ENCODE measurements around the gene C1QTNF12. TPM values are rescaled to one million over a fixed set of nuclear protein-coding genes. Genes with fewer than 3 reads are reported as not detected.

Gene C1QTNF12
- total and polyA plus RNA-seq, 2 of the 8 experiments (the other 6 are each of a cell fraction or from before 2014, with no cell fraction given) = 2.1 to 3.7 TPM

DNA sequence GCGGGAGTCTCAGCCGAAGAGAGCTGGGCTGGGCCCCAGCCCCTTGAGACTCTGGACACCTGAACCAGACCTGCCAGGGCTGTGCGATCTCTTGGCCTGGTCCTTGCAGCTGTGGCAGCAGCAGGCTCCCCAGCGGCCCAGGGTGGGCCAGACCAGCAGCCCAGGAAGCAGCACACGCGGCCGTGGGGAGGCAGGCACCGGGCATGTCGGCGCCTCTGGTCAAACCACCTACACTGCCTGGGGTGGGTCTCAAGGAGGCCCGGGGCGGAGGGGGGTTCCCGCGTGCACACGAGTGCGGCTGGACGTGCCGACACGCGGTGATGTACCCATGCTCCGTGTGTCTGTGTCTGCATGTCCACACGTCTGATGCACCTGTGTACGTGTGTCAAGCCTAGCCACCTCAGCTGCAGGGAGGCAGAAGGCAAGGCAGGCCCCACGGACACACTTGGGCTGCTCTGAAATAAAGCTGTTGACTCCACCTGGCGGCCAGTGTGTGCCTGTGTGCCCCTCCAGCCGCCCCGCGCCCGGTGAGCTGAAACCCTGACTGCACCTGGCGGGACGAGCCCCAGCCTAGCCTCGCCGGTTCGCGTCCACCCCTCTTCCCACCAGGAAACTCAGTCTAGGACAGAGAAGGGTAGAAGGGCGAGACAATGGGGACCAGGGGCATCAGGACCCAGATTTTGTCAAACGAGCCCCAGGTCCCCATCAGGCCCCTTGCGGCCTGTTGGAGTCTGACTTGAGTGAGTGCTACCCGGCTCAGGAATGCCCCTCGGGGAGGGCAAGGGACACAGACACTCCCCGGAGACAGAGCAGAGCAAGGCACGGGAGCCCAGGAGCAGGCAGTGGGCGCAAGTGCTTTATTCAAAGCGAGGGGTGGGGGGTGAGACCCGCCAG lies 45.3 kb upstream of the C1QTNF12 start (continued):
- TF ChIP-seq, protein P1, sequence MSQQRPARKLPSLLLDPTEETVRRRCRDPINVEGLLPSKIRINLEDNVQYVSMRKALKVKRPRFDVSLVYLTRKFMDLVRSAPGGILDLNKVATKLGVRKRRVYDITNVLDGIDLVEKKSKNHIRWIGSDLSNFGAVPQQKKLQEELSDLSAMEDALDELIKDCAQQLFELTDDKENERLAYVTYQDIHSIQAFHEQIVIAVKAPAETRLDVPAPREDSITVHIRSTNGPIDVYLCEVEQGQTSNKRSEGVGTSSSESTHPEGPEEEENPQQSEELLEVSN (IDR thresholded peaks at IDR 0.05) = no peak
- TF ChIP-seq CREB1 (IDR thresholded peaks at IDR 0.05) (0 out of 2 replicates have a peak, but pooled peaks have one; percentile 13), EZH2 (IDR thresholded peaks at IDR 0.05; ENCODE audit: low read depth, low read length, severe bottlenecking) (no peak), ASH2L (IDR thresholded peaks at IDR 0.05; ENCODE audit: low read length) (no peak), TAF7 (optimal IDR thresholded peaks at IDR 0.05; ENCODE audit: borderline replicate concordance, low read depth, low read length) (no peak), SP2 (IDR thresholded peaks at IDR 0.05; ENCODE audit: low read length) (no peak), GABPA (IDR thresholded peaks at IDR 0.05; ENCODE audit: borderline replicate concordance, insufficient read depth, low read length) (peak; percentile 81), NANOG (IDR thresholded peaks at IDR 0.05; ENCODE audit: insufficient read depth, low read depth, low read length, poor library complexity, severe bottlenecking) (no peak), RAD21 (IDR thresholded peaks at IDR 0.05 in 1 of 2, conservative IDR thresholded peaks at IDR 0.05 in 1 of 2; ENCODE audit: low read depth in 2 of 2, low read length in 2 of 2) (peak; percentile 69 to 73), TAF1 (IDR thresholded peaks at IDR 0.05; ENCODE audit: low read depth, low read length) (no peak), CTBP2 (IDR thresholded peaks at IDR 0.05; ENCODE audit: borderline replicate concordance, insufficient read depth, insufficient read length, low read length) (no peak), MAFK (IDR thresholded peaks at IDR 0.05; ENCODE audit: low read depth, low read length) (no peak), CBX8 (IDR thresholded peaks at IDR 0.05; ENCODE audit: borderline replicate concordance, low read depth, low read length) (no peak), SIRT6 (IDR thresholded peaks at IDR 0.05; ENCODE audit: low read length) (peak; percentile 32), CEBPB (IDR thresholded peaks at IDR 0.05; ENCODE audit: low read depth, low read length) (no peak), KDM1A (IDR thresholded peaks at IDR 0.05; ENCODE audit: borderline replicate concordance, low read length) (no peak), SAP30 (IDR thresholded peaks at IDR 0.05; ENCODE audit: insufficient read depth, insufficient replicate concordance, low read length) (no peak), HDAC6 (IDR thresholded peaks at IDR 0.05; ENCODE audit: low read depth, low read length) (no peak), CBX5 (IDR thresholded peaks at IDR 0.05; ENCODE audit: low read depth, low read length) (no peak)
- TF ChIP-seq, protein P2, sequence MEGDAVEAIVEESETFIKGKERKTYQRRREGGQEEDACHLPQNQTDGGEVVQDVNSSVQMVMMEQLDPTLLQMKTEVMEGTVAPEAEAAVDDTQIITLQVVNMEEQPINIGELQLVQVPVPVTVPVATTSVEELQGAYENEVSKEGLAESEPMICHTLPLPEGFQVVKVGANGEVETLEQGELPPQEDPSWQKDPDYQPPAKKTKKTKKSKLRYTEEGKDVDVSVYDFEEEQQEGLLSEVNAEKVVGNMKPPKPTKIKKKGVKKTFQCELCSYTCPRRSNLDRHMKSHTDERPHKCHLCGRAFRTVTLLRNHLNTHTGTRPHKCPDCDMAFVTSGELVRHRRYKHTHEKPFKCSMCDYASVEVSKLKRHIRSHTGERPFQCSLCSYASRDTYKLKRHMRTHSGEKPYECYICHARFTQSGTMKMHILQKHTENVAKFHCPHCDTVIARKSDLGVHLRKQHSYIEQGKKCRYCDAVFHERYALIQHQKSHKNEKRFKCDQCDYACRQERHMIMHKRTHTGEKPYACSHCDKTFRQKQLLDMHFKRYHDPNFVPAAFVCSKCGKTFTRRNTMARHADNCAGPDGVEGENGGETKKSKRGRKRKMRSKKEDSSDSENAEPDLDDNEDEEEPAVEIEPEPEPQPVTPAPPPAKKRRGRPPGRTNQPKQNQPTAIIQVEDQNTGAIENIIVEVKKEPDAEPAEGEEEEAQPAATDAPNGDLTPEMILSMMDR (IDR thresholded peaks at IDR 0.05; ENCODE audit: control extremely low read depth in 1 of 3, insufficient read depth in 1 of 3, low read depth in 1 of 3, low read length in 3 of 3) = peak in 2 of 3 experiments; percentile 81 to 87; a peak in 3 of 4 replicates
